Neural cell (in vitro differentiated cells): ENCODE results near the gene TIGD7. TPM values are rescaled to one million over a fixed set of nuclear protein-coding genes. Genes with fewer than 3 reads are reported as not detected.

Experiments used
- H2AFZ ChIP-seq: fragments of 200-600, 300-800 bp; sonication (generic), shearing (Covaris generic); 2 replicates; pipeline ENCODE4 v1.6.0; 2014; ENCODE audit warnings: low read depth, mild to moderate bottlenecking, antibody characterized with exemption, low read length, moderate library complexity
- H3F3A ChIP-seq: fragments of 200-600 bp; shearing (Covaris generic); 2 replicates; pipeline ENCODE4 v1.6.1; 2016; ENCODE audit warnings: mild to moderate bottlenecking, moderate library complexity, mixed read lengths, antibody characterized with exemption, low read length; ENCODE audit not compliant: insufficient read depth, poor library complexity, severe bottlenecking
- H3K27ac ChIP-seq: fragments of 200-600, 300-800 bp; sonication (generic), shearing (Covaris generic); 2 replicates; pipeline ENCODE4 v1.5.1; 2014; ENCODE audit warnings: mild to moderate bottlenecking, low read length, moderate library complexity
- H3K27me3 ChIP-seq: fragments of 300-800, 200-600 bp; sonication (generic), shearing (Covaris generic); 2 replicates; pipeline ENCODE4 v1.6.0; 2014; ENCODE audit warnings: mild to moderate bottlenecking, low read depth, low read length, moderate library complexity; ENCODE audit not compliant: insufficient read depth
- H3K36me3 ChIP-seq: fragments of 300-800, 200-600 bp; sonication (generic), shearing (Covaris generic); 2 replicates; pipeline ENCODE4 v1.5.1; 2014; ENCODE audit warnings: mild to moderate bottlenecking, antibody characterized with exemption, low read length, moderate library complexity; ENCODE audit not compliant: insufficient read depth
- H3K4me2 ChIP-seq: fragments of 300-800, 200-600 bp; sonication (generic), shearing (Covaris generic); 2 replicates; pipeline ENCODE4 v1.6.0; 2014; ENCODE audit warnings: mild to moderate bottlenecking, low read length
- H3K4me3 ChIP-seq: fragments of 300-800, 200-600 bp; sonication (generic), shearing (Covaris generic); 2 replicates; pipeline ENCODE4 v1.5.1; 2014; ENCODE audit warnings: mild to moderate bottlenecking, low read length, moderate library complexity
- H3K79me2 ChIP-seq: fragments of 200-600 bp; shearing (Covaris generic); replicated peaks from 2 replicates; pipeline ENCODE4 v1.6.0; 2014; ENCODE audit warnings: mild to moderate bottlenecking, low read length, moderate library complexity; ENCODE audit not compliant: insufficient read depth
- H3K9ac ChIP-seq: fragments of 300-800, 200-600 bp; sonication (generic), shearing (Covaris generic); 2 replicates; pipeline ENCODE4 v1.6.1; 2016; ENCODE audit warnings: mild to moderate bottlenecking, low read length, mixed read lengths
- H3K9me2 ChIP-seq: fragments of 200-600 bp; shearing (Covaris generic); 2 replicates; pipeline ENCODE4 v1.6.1; 2016; ENCODE audit warnings: mild to moderate bottlenecking, low read length, mixed read lengths; ENCODE audit not compliant: insufficient read depth
- H3K9me3 ChIP-seq: fragments of 200-600, 300-800 bp; sonication (generic), shearing (Covaris generic); 2 replicates; pipeline ENCODE4 v1.6.1; 2016; ENCODE audit warnings: mild to moderate bottlenecking, mixed run types, low read length, moderate library complexity, mixed read lengths
- H4K20me1 ChIP-seq: fragments of 200-600 bp; shearing (Covaris generic); 2 replicates; pipeline ENCODE4 v1.6.1; 2016; ENCODE audit warnings: mild to moderate bottlenecking, mixed run types; ENCODE audit not compliant: insufficient read depth
- EP300 ChIP-seq: fragments of 450-650 bp; conservative IDR thresholded peaks from 2 replicates; pipeline ENCODE4 v1.6.1; 2014; ENCODE audit warnings: antibody characterized with exemption, mild to moderate bottlenecking, moderate library complexity; ENCODE audit not compliant: poor library complexity, severe bottlenecking
- EZH2 ChIP-seq: fragments of 200-600, 300-800 bp; shearing (Covaris generic), sonication (generic); IDR thresholded peaks from 2 replicates; pipeline ENCODE4 v1.6.1; 2014; ENCODE audit warnings: antibody characterized with exemption, low read length, borderline replicate concordance, mild to moderate bottlenecking; ENCODE audit not compliant: insufficient read depth, poor library complexity, severe bottlenecking
- MXI1 ChIP-seq: fragments of 450-650 bp; conservative IDR thresholded peaks from 2 replicates; pipeline ENCODE4 v1.6.1; 2014; ENCODE audit warnings: antibody characterized with exemption, mild to moderate bottlenecking; ENCODE audit not compliant: poor library complexity, severe bottlenecking
- POLR2AphosphoS5 ChIP-seq: IDR thresholded peaks from 2 replicates; pipeline ENCODE4 v1.6.1; 2012
- RAD21 ChIP-seq: fragments of 450-650 bp; conservative IDR thresholded peaks from 2 replicates; pipeline ENCODE4 v1.6.1; 2014; ENCODE audit warnings: antibody characterized with exemption, mild to moderate bottlenecking, moderate library complexity
- SMC3 ChIP-seq: fragments of 450-650 bp; conservative IDR thresholded peaks from 2 replicates; pipeline ENCODE4 v1.6.1; 2014; ENCODE audit warnings: antibody characterized with exemption, mild to moderate bottlenecking, moderate library complexity; ENCODE audit not compliant: poor library complexity
- TAF1 ChIP-seq: IDR thresholded peaks from 2 replicates; pipeline ENCODE4 v1.6.1; 2012; ENCODE audit warnings: low read depth
- polyA plus RNA-seq: library from polyadenylated mRNA; depleted of rRNA; stranded (reverse); fragments of >200 nt; gene quantifications from 2 replicates; pipeline ENCODE4 v1.2.3, GENCODE V29; 2014
- TF ChIP-seq, protein P1 (sequence below): fragments of 450-650 bp; IDR thresholded peaks from 2 replicates; pipeline ENCODE4 v1.5.1; 2014; ENCODE audit warnings: antibody characterized with exemption, mild to moderate bottlenecking, moderate library complexity; ENCODE audit not compliant: poor library complexity, severe bottlenecking
- TF ChIP-seq, protein P2 (sequence below): IDR thresholded peaks from 2 replicates; pipeline ENCODE4 v1.6.1; 2012; ENCODE audit warnings: borderline replicate concordance

Gene TIGD7
- polyA plus RNA-seq, 1 donor from 2014 or later = 25.2 TPM

DNA sequence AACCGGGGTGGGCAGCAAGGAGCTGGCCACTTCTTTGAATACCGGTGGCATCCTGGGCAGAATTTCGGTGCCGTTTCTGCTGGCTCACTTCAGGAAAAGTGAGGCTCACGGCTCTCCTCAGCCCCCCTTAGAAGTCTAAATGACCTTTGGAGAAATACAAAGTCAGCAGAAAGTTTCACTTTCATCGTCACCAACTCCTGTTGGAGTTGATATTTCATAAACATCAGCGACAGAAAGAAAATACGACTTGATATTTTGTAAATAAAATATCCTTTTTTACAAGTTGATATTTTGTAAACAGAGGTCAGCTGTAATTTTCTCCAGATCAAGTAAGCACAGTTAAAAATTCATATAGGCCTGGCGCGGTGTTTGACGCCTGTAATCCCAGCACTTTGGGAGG, 848 bp upstream of the TIGD7 start:
- peaks cover 11% of the 10 kb centered on the region for H3K36me3 ChIP-seq
- TF ChIP-seq MXI1 (no peak), EP300 (no peak), POLR2AphosphoS5 (no peak), TAF1 (no peak), EZH2 (no peak), SMC3 (no peak), RAD21 (no peak)
- TF ChIP-seq, protein P1, sequence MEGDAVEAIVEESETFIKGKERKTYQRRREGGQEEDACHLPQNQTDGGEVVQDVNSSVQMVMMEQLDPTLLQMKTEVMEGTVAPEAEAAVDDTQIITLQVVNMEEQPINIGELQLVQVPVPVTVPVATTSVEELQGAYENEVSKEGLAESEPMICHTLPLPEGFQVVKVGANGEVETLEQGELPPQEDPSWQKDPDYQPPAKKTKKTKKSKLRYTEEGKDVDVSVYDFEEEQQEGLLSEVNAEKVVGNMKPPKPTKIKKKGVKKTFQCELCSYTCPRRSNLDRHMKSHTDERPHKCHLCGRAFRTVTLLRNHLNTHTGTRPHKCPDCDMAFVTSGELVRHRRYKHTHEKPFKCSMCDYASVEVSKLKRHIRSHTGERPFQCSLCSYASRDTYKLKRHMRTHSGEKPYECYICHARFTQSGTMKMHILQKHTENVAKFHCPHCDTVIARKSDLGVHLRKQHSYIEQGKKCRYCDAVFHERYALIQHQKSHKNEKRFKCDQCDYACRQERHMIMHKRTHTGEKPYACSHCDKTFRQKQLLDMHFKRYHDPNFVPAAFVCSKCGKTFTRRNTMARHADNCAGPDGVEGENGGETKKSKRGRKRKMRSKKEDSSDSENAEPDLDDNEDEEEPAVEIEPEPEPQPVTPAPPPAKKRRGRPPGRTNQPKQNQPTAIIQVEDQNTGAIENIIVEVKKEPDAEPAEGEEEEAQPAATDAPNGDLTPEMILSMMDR = no peak
- TF ChIP-seq, protein P2, sequence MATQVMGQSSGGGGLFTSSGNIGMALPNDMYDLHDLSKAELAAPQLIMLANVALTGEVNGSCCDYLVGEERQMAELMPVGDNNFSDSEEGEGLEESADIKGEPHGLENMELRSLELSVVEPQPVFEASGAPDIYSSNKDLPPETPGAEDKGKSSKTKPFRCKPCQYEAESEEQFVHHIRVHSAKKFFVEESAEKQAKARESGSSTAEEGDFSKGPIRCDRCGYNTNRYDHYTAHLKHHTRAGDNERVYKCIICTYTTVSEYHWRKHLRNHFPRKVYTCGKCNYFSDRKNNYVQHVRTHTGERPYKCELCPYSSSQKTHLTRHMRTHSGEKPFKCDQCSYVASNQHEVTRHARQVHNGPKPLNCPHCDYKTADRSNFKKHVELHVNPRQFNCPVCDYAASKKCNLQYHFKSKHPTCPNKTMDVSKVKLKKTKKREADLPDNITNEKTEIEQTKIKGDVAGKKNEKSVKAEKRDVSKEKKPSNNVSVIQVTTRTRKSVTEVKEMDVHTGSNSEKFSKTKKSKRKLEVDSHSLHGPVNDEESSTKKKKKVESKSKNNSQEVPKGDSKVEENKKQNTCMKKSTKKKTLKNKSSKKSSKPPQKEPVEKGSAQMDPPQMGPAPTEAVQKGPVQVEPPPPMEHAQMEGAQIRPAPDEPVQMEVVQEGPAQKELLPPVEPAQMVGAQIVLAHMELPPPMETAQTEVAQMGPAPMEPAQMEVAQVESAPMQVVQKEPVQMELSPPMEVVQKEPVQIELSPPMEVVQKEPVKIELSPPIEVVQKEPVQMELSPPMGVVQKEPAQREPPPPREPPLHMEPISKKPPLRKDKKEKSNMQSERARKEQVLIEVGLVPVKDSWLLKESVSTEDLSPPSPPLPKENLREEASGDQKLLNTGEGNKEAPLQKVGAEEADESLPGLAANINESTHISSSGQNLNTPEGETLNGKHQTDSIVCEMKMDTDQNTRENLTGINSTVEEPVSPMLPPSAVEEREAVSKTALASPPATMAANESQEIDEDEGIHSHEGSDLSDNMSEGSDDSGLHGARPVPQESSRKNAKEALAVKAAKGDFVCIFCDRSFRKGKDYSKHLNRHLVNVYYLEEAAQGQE = no peak
- peak overlapping the region; percentile 90 for H3K9ac ChIP-seq
- H3K27ac ChIP-seq = peak overlapping the region; percentile 93
- H3K79me2 ChIP-seq = peaks cover 20% of the 10 kb centered on the region
- peak overlapping the region; percentile 93 for H3K4me3 ChIP-seq
- H3K4me2 ChIP-seq = peak overlapping the region; percentile 65
- H2AFZ ChIP-seq = peak overlapping the region; percentile 90
- no peaks in the 10 kb centered on the region for H3K27me3 ChIP-seq
- no peaks in the 10 kb centered on the region for H3K9me2 ChIP-seq
- peaks cover 8% of the 10 kb centered on the region for H3K9me3 ChIP-seq
- H3F3A ChIP-seq = no peaks in the 10 kb centered on the region
- H4K20me1 ChIP-seq = no peaks in the 10 kb centered on the region

DNA sequence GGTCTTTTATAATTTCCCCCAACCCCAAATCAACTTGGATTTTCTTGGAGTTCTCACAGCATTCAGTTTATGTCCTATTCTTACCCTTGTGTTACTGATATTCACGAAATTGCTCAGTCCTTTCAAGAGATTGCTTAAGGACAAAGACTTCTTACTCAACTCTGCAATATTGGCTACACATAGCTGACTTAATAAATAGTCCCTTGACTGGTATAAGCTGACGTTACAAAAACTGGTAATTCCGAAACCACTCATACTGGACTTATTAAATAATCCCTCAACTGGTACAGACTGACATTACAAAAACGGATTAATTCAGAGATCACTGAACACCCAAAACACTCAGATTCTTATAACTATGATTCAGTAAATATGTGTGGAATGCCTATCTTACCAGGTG, 860 bp downstream of the TIGD7 start:
- H2AFZ ChIP-seq = peak overlapping the region; percentile 71
- peaks cover 4% of the 10 kb centered on the region for H3K9me3 ChIP-seq

More for the DNA sequence above, 860 bp downstream of the TIGD7 start:
- peak overlapping the region; percentile 93 for H3K27ac ChIP-seq
- H3K4me3 ChIP-seq = peak overlapping the region; percentile 93
- peak overlapping the region; percentile 90 for H3K9ac ChIP-seq
- no peaks in the 10 kb centered on the region for H4K20me1 ChIP-seq
- H3K36me3 ChIP-seq = peaks cover 22% of the 10 kb centered on the region
- H3K79me2 ChIP-seq = peaks cover 20% of the 10 kb centered on the region
- peak overlapping the region; percentile 63 for H3K4me2 ChIP-seq
- H3K27me3 ChIP-seq = no peaks in the 10 kb centered on the region
- TF ChIP-seq POLR2AphosphoS5 (no peak), MXI1 (no peak), TAF1 (no peak), EZH2 (no peak), SMC3 (no peak), RAD21 (no peak), EP300 (no peak)
- TF ChIP-seq, protein P2 = no peak
- TF ChIP-seq, protein P1 = no peak
- H3F3A ChIP-seq = no peaks in the 10 kb centered on the region
- H3K9me2 ChIP-seq = no peaks in the 10 kb centered on the region
